ENCODE measurements around the gene RAD9A. TPM values are rescaled to one million over a fixed set of nuclear protein-coding genes. Genes with fewer than 3 reads are reported as not detected.
A peak's percentile ranks its signal among the peaks of the same experiment; 100 is the strongest.

Gene RAD9A
- total and polyA plus RNA-seq, 9 of the 15 experiments (the other 6 are each of a cell fraction or from before 2014, with no cell fraction given) = 1.4 to 41.2 (median 16.1) TPM

GRCh38 chr11:67352546-67353316, 39.1 kb upstream of the RAD9A start:
- Histone ChIP-seq H4K20me1 (replicated peaks; ENCODE audit: control insufficient read depth, insufficient read depth, low read length) (no peaks in the 10 kb centered on the region; the same call in 1 of the 2 replicates), H3K27me3 (ENCODE audit: control insufficient read depth in 2 of 2, insufficient read depth in 2 of 2, low read length in 2 of 2) (no peaks in the 10 kb centered on the region), H3K9ac (ENCODE audit: insufficient read depth in 1 of 2, low read depth in 2 of 2, low read length in 2 of 2) (peak overlapping the region; percentile 80 to 92), H3K4me3 (peak overlapping the region; percentile 76), H3K4me2 (ENCODE audit: insufficient read depth, low read length) (peak overlapping the region; percentile 94), H3K9me3 (replicated peaks; ENCODE audit: control insufficient read depth, insufficient read depth, low read depth, low read length) (no peaks in the 10 kb centered on the region), H3K4me1 (replicated peaks in 1 of 2; ENCODE audit: control insufficient read depth in 2 of 2, insufficient read depth in 2 of 2, low read length in 2 of 2) (peaks cover 70 to 72% of the 10 kb centered on the region in 2 experiments), H3K9me1 (ENCODE audit: control insufficient read depth, insufficient read depth, low read length) (no peaks in the 10 kb centered on the region), H3K79me2 (ENCODE audit: control insufficient read depth, insufficient read depth, low read length) (peaks cover 8% of the 10 kb centered on the region), H3K36me3 (ENCODE audit: control insufficient read depth, insufficient read depth, low read length) (peaks cover 4% of the 10 kb centered on the region; the same call in 1 of the 3 replicates), H3K27ac (ENCODE audit: extremely low read depth, low read depth, low read length) (peak overlapping the region; percentile 92), H2AFZ (ENCODE audit: low read depth, low read length) (peak overlapping the region; percentile 73)
- peak; percentile 2 for ATAC-seq
- ChIA-PET CTCF (ENCODE audit: low intra/inter-chr PET ratio) (interaction anchor here (4.5 kb wide), 1 partner anchor 29 kb away, joined by 25 read pairs; no protein-coding TSS in a partner anchor), POLR2A (interaction anchor here (0.9 to 2.3 kb wide), 12 partner anchors 10 to 297 kb away, joined by 3 to 15 read pairs (median 4); partner anchors contain the start of gene RAD9A)
- 18% methylated on average over 14 of the region's 25 CpGs for WGBS (ENCODE audit: insufficient coverage, low coverage, missing lambda C conversion rate)
- peak in 3 of 4 experiments; percentile 28 to 47 (median 35) for DNase-seq (ENCODE audit: extremely low read depth in 1 of 4, low spot score in 3 of 4)
- TSS peak; percentile 91 for BruUV-seq (replicated peaks)
- intact Hi-C loops (cut with micrococcal nuclease) = loop anchor here (1.0 to 5.0 kb wide), 2 partner anchors 30 to 230 kb away; partner anchors contain the start of gene GSTP1
- in situ Hi-C loops (cut with MboI) = no loop called here
- FAIRE-seq = no peak
- no peak for TF ChIP-seq SREBF2 (CRISPR knock-in tag; IDR thresholded peaks at IDR 0.05)
- TF ChIP-seq ARID1B (IDR thresholded peaks at IDR 0.05) = peak; percentile 6; the same call in 1 of the 2 replicates
- TF ChIP-seq ZNF324 (CRISPR knock-in tag; IDR thresholded peaks at IDR 0.05) = no peak
- 0 out of 2 replicates have a peak, but pooled peaks have one; percentile 50 for TF ChIP-seq DNMT1 (IDR thresholded peaks at IDR 0.05)
- peak; percentile 87 for TF ChIP-seq ARID4B (CRISPR knock-in tag; IDR thresholded peaks at IDR 0.05)
- peak; percentile 3; the same call in 1 of the 2 replicates for TF ChIP-seq ZNF740 (CRISPR knock-in tag; IDR thresholded peaks at IDR 0.05)
- TF ChIP-seq ZNF740 (tag; IDR thresholded peaks at IDR 0.05) = no peak
- TF ChIP-seq HNRNPL (IDR thresholded peaks at IDR 0.05; ENCODE audit: low read depth, low read length) = no peak
- TF ChIP-seq SMARCA5 (IDR thresholded peaks at IDR 0.05) = peak; percentile 62; the same call in 1 of the 2 replicates
- TF ChIP-seq NKRF (IDR thresholded peaks at IDR 0.05; ENCODE audit: borderline replicate concordance) = no peak
- TF ChIP-seq ZNF263 (CRISPR knock-in tag; IDR thresholded peaks at IDR 0.05; ENCODE audit: borderline replicate concordance) = peak; percentile 75
- TF ChIP-seq HLTF (IDR thresholded peaks at IDR 0.05) = 0 out of 2 replicates have a peak, but pooled peaks have one; percentile 46
